ACHN (cell line): ENCODE measurements around the gene ATG9A.

Source experiments
- DNase-seq: peaks from one replicate; pipeline ENCODE4 v3.0.0-alpha.2; 2015
- in situ Hi-C: cut with HindIII; loops from 2 replicates; pipeline ENCODE4 v1.10.0; 2017; ENCODE audit warnings: low sequenced_read_pairs, low pct_ligation_motif_present, low pct_unique_long_range_greater_than_20kb

ATG9A gene

GRCh38 chr2:219228911-219229304, 528 bp downstream of the ATG9A start:
- in situ Hi-C loops: no loop called here
- DNase-seq: no peak

GRCh38 chr2:219228041-219228910, 1.2 kb downstream of the ATG9A start:
- DNase-seq: no peak
- in situ Hi-C loops: no loop called here

GRCh38 chr2:219225350-219225749, 4.1 kb downstream of the ATG9A start:
- DNase-seq: no peak
- in situ Hi-C loops: no loop called here

GRCh38 chr2:219223831-219224610, 5.4 kb downstream of the ATG9A start:
- DNase-seq: no peak

GRCh38 chr2:219221957-219222518, 7.4 kb downstream of the ATG9A start:
- no peak for DNase-seq
- in situ Hi-C loops: no loop called here

More at GRCh38 chr2:219223831-219224610, 5.4 kb downstream of the ATG9A start:
- in situ Hi-C loops: no loop called here

- no peak for DNase-seq
- in situ Hi-C loops: no loop called here
These were observed 8.6 kb downstream of the ATG9A start for GRCh38 chr2:219220652-219221402.

- no peak for DNase-seq
- in situ Hi-C loops: no loop called here
These were observed 9.5 kb downstream of the ATG9A start for GRCh38 chr2:219219784-219220532.

- peak; percentile 91 for DNase-seq
- in situ Hi-C loops: no loop called here
These were observed 10.4 kb downstream of the ATG9A start, which contains the start of gene ABCB6 for GRCh38 chr2:219218732-219219701. ABCB6 (minus strand) TSS chr2:219218958; CDS start chr2:219218673, 285 bp downstream.

- peak; percentile 83 for DNase-seq
- in situ Hi-C loops: no loop called here
These were observed 11.2 kb downstream of the ATG9A start for GRCh38 chr2:219218217-219218731.

GRCh38 chr2:219216535-219216915, 12.9 kb downstream of the ATG9A start:
- in situ Hi-C loops: no loop called here
- no peak for DNase-seq

- in situ Hi-C loops: no loop called here
- DNase-seq: no peak
These were observed 13.4 kb downstream of the ATG9A start for GRCh38 chr2:219215871-219216534.

GRCh38 chr2:219214786-219215185, 14.7 kb downstream of the ATG9A start:
- in situ Hi-C loops: no loop called here
- no peak for DNase-seq

- in situ Hi-C loops: no loop called here
- DNase-seq: no peak
These were observed 15.3 kb downstream of the ATG9A start for GRCh38 chr2:219214141-219214540.

GRCh38 chr2:219213486-219214071, 15.9 kb downstream of the ATG9A start:
- in situ Hi-C loops: no loop called here

GRCh38 chr2:219213026-219213415, 16.4 kb downstream of the ATG9A start:
- in situ Hi-C loops: no loop called here
- no peak for DNase-seq

More at GRCh38 chr2:219213486-219214071, 15.9 kb downstream of the ATG9A start:
- no peak for DNase-seq

GRCh38 chr2:219210886-219211362, 18.5 kb downstream of the ATG9A start:
- in situ Hi-C loops: no loop called here
- no peak for DNase-seq
